Thymus (tissue), 11 donors: ENCODE results near the gene FUT3. TPM values are rescaled to one million over a fixed set of nuclear protein-coding genes. Genes with fewer than 3 reads are reported as not detected.
"Not testable (repeated sequence)": the region's sequence is repeated elsewhere in the genome, so short reads cannot be mapped to it uniquely, and the experiment has no call there.

ENCODE experiments used
- DNase-seq, 9 donors: peaks; one replicate each; pipeline ENCODE4 v3.0.0-alpha.2; 2013; ENCODE audit warnings: low spot score in 9 of 9, low read depth in 6 of 9, missing footprints in 1 of 9
- H3K27ac ChIP-seq, 2 donors: one replicate each; pipeline ENCODE4 v1.5.1; 2013; ENCODE audit warnings: control low read depth in 1 of 2, low read depth in 1 of 2, low read length in 1 of 2, mild to moderate bottlenecking in 1 of 2, moderate library complexity in 1 of 2
- H3K27me3 ChIP-seq, 2 donors: one replicate each; pipeline ENCODE4 v1.5.1; 2013; ENCODE audit warnings: low read length in 1 of 2; ENCODE audit not compliant: control insufficient read depth in 2 of 2, insufficient read depth in 1 of 2
- H3K36me3 ChIP-seq, 2 donors: one replicate each; pipeline ENCODE4 v1.5.1; 2013; ENCODE audit warnings: low read length in 1 of 2, mild to moderate bottlenecking in 1 of 2, moderate library complexity in 1 of 2; ENCODE audit not compliant: control insufficient read depth in 2 of 2, insufficient read depth in 2 of 2
- H3K4me1 ChIP-seq, 2 donors: one replicate each; pipeline ENCODE4 v1.5.1; 2013; ENCODE audit warnings: low read length in 2 of 2; ENCODE audit not compliant: control insufficient read depth in 2 of 2, insufficient read depth in 2 of 2
- H3K4me3 ChIP-seq, 2 donors: one replicate each; pipeline ENCODE4 v1.5.1; 2013; ENCODE audit warnings: low read length in 2 of 2, control low read depth in 1 of 2, mild to moderate bottlenecking in 1 of 2
- H3K9me3 ChIP-seq, 2 donors: one replicate each; pipeline ENCODE4 v1.5.1; 2013; ENCODE audit warnings: low read length in 1 of 2, mild to moderate bottlenecking in 1 of 2; ENCODE audit not compliant: control insufficient read depth in 2 of 2, insufficient read depth in 1 of 2
- WGBS: extraction: QIAGEN DNeasy Blood & Tissue Kit; methylation state at CpG from one replicate; pipeline ENCODE4 v1.1.7; 2013; 5-methylcytosine and 5-hydroxymethylcytosine counted together
- polyA plus RNA-seq: library from polyadenylated mRNA; stranded (reverse); fragments of 200-250 nt; gene quantifications from one replicate; pipeline ENCODE4 v1.2.3, GENCODE V29; 2013
- total RNA-seq: library from RNA; stranded (reverse); fragments of 120-200 nt; gene quantifications from one replicate; pipeline ENCODE4 v1.2.4, GENCODE V29; 2013
- donor health status: healthy.

Gene FUT3
- total and polyA plus RNA-seq, 2 donors, result 0.19 to 2.9 TPM

- not testable (repeated sequence) for H3K4me3 ChIP-seq, DNase-seq, H3K36me3 ChIP-seq, H3K4me1 ChIP-seq, H3K9me3 ChIP-seq
- WGBS, result 90% methylated on average over 13 of the region's 13 CpGs
- Histone ChIP-seq H3K27me3 (peaks cover 2 to 45% of the 10 kb centered on the region in 2 donors), H3K27ac (peak overlapping the region in 1 of 2 donors; percentile 2)
Measured at GRCh38 chr19:5883157-5883873, 32.1 kb upstream of the FUT3 start.

DNA sequence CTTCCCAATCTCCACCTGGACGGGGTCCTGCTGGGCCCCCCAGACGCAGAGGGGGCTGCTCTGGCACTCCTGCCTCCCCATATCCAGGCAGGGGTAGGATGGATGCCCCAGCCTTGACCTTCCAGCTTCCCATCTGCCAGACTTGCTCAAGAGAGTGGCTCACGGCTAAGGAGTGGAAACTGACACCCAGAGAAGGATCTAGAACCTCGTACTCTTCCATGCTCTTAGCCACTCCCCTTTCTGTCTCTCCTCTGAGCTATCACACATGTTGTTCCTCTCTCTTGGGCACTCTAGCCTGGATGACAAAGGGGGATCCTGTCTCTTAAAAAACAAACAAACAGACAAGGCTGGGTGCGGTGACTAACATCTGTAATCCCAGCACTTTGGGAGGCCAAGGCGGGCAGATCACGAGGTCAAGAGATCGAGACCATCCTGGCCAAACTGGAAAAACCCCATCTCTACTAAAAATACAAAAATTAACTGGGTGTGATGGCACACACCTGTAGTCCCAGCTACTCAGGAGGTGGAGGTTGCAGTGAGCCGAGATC lies 31.2 kb upstream of the FUT3 start:
- H3K27ac ChIP-seq, result peak overlapping the region; percentile 10 to 16

GRCh38 chr19:5881543-5882299 lies 30.5 kb upstream of the FUT3 start:
- H3K4me3 ChIP-seq, result no peak overlapping the region
- no peak for DNase-seq
- no peaks in the 10 kb centered on the region for H3K9me3 ChIP-seq
- no peaks in the 10 kb centered on the region for H3K36me3 ChIP-seq
- 68% methylated on average over 19 of the region's 19 CpGs for WGBS
- peaks cover 2 to 53% of the 10 kb centered on the region in 2 donors for H3K27me3 ChIP-seq
- H3K4me1 ChIP-seq, result peaks cover 0 to 7% of the 10 kb centered on the region in 2 donors
- peak overlapping the region; percentile 10 to 16 for H3K27ac ChIP-seq

More for the DNA sequence above, 31.2 kb upstream of the FUT3 start:
- no peak for DNase-seq
- Histone ChIP-seq H3K9me3 (no peaks in the 10 kb centered on the region), H3K4me3 (no peak overlapping the region), H3K4me1 (peaks cover 0 to 7% of the 10 kb centered on the region in 2 donors), H3K36me3 (no peaks in the 10 kb centered on the region), H3K27me3 (peaks cover 2 to 52% of the 10 kb centered on the region in 2 donors)
- 76% methylated on average over 9 of the region's 9 CpGs for WGBS

DNA sequence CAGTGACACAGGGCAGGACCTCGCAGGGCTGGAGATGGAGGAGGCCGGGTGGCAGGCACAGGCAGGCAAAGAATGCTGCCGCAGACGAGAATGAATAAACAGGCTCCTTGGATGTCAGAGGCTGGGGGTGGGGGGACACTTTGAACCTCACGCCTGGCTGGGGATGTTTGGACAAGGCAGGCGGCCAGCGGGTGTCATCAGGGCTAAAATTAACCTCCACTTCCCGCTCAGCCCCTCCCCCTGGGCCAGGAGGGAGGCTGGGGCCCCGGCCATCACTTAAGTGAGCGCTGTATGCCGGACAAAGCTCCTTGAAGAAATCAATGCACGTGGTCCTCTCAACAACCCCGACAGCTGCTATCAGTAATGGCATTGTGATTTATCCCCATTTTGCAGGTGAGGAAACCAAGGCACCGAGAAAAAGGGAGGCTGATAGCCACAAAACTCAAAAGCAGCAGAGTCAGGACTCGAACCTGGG lies 29.4 kb upstream of the FUT3 start:
- H3K9me3 ChIP-seq, result no peaks in the 10 kb centered on the region
- no peak overlapping the region for H3K4me3 ChIP-seq
- H3K36me3 ChIP-seq, result no peaks in the 10 kb centered on the region
- no peak for DNase-seq
- WGBS, result 23% methylated on average over 15 of the region's 15 CpGs
- H3K27ac ChIP-seq, result peak overlapping the region in 1 of 2 donors; percentile 70
- H3K27me3 ChIP-seq, result peaks cover 2 to 55% of the 10 kb centered on the region in 2 donors
- peaks cover 0 to 7% of the 10 kb centered on the region in 2 donors for H3K4me1 ChIP-seq

DNA sequence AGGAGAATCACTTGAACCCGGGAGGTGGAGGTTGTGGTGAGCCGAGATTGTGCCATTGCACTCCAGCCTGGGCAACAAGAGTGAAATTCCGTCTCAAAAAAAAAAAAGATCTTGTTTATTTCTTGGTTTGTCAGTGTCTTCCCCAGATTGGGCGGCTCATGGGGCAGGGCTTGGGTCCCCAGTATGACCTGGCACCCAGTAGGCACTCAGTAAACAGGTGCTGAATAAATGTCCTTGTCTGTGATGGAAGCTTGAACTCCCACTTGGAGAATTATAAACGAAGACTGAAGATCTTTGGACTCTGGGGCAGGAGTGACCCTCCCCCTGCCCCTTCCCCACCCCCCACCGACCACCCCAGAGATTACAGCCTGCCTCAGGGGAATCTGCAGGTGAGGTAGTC lies 28.9 kb upstream of the FUT3 start:
- no peak for DNase-seq
- Histone ChIP-seq H3K4me3 (no peak overlapping the region), H3K27me3 (peaks cover 2 to 55% of the 10 kb centered on the region in 2 donors), H3K4me1 (peaks cover 0 to 7% of the 10 kb centered on the region in 2 donors), H3K9me3 (no peaks in the 10 kb centered on the region), H3K36me3 (no peaks in the 10 kb centered on the region), H3K27ac (no peak overlapping the region)
- WGBS, result 55% methylated on average over 6 of the region's 6 CpGs

DNA sequence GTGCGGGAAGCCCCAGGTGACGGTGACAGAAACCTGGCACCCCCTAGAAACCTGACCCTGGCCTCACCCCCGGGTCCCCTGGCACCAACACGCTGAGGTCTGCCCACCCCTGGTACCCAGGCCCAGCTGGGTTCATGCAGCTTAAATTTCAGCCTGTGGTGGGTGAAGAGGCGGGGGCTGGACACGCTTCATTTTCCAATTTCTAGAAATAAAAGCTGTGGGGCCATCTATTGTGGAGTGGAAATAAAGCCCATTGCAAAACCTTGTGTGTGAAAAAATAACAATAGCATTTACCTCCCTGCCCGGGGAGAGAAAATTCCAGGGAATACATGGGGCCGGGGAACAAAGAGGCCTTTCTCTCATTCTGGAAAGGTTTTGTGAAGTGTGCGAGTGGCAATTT lies 26.6 kb upstream of the FUT3 start:
- Histone ChIP-seq H3K4me1 (peaks cover 0 to 7% of the 10 kb centered on the region in 2 donors), H3K27ac (peak overlapping the region in 1 of 2 donors; percentile 52), H3K4me3 (no peak overlapping the region), H3K36me3 (no peaks in the 10 kb centered on the region), H3K27me3 (peaks cover 2 to 53% of the 10 kb centered on the region in 2 donors), H3K9me3 (no peaks in the 10 kb centered on the region)
- 86% methylated on average over 9 of the region's 9 CpGs for WGBS
- no peak for DNase-seq

DNA sequence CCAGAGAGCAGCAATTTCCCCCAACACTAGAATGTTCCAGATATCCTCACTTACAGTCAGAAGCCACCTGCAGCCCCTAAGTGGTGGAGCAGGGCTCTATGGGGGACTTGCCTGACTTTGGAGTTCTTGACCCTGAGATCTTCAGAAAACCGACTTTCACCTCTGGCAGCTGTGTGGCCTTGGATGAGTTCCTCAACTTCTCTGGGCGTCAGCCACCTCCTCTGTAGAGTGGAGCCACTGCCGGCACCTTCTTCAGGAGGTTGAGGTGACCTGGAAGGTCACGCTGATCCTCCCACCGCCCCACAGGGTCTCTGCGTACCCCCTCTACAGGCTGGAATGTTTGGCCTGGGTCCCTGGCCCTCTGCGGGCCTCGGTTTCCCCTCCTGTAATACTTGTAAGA lies 26.2 kb upstream of the FUT3 start:
- no peak for DNase-seq
- Histone ChIP-seq H3K27me3 (peaks cover 2 to 50% of the 10 kb centered on the region in 2 donors), H3K4me3 (no peak overlapping the region), H3K36me3 (no peaks in the 10 kb centered on the region), H3K27ac (peak overlapping the region in 1 of 2 donors; percentile 52), H3K4me1 (peaks cover 0 to 7% of the 10 kb centered on the region in 2 donors), H3K9me3 (no peaks in the 10 kb centered on the region)
- WGBS, result 92% methylated on average over 8 of the region's 8 CpGs

GRCh38 chr19:5874496-5874895 lies 23.2 kb upstream of the FUT3 start:
- H3K9me3 ChIP-seq, H3K27ac ChIP-seq, DNase-seq, H3K4me1 ChIP-seq, H3K36me3 ChIP-seq, H3K4me3 ChIP-seq: not testable (repeated sequence)
- 88% methylated on average over 7 of the region's 7 CpGs for WGBS
- peaks cover 0 to 22% of the 10 kb centered on the region in 2 donors for H3K27me3 ChIP-seq
